Retinal pigment epithelial cell (primary cell): Measurements from ENCODE around the gene TMEM53.

ENCODE experiments used
- DNase-seq: peaks from one replicate; pipeline ENCODE4 v3.0.0-alpha.2; 2010; ENCODE audit warnings: low read depth
- H3K4me3 ChIP-seq: 2 replicates; pipeline ENCODE4 v1.5.1; 2011; ENCODE audit warnings: mild to moderate bottlenecking, low read length, control low read depth, moderate library complexity
- CTCF ChIP-seq: conservative IDR thresholded peaks from 2 replicates; pipeline ENCODE4 v1.5.1; 2011; ENCODE audit warnings: low read depth, low read length, control low read depth, inconsistent platforms

The TMEM53 gene

GRCh38 chr1:44617703-44618029, 56.6 kb downstream of the TMEM53 start:
- peak overlapping the region; percentile 38 for H3K4me3 ChIP-seq
- TF ChIP-seq CTCF, result no peak
- DNase-seq, result no peak

GRCh38 chr1:44616991-44617702, 57.1 kb downstream of the TMEM53 start:
- peak overlapping the region; percentile 38 for H3K4me3 ChIP-seq
- no peak for DNase-seq
- TF ChIP-seq CTCF, result no peak

GRCh38 chr1:44616284-44616990, 57.8 kb downstream of the TMEM53 start:
- no peak for TF ChIP-seq CTCF
- H3K4me3 ChIP-seq, result peak overlapping the region; percentile 38
- no peak for DNase-seq

- no peak overlapping the region for H3K4me3 ChIP-seq
- TF ChIP-seq CTCF, result no peak
- DNase-seq, result no peak
These were observed 60.3 kb downstream of the TMEM53 start for GRCh38 chr1:44613941-44614340.

- no peak for TF ChIP-seq CTCF
- H3K4me3 ChIP-seq, result no peak overlapping the region
- no peak for DNase-seq
These were observed 62.4 kb downstream of the TMEM53 start for GRCh38 chr1:44611866-44612265.

- DNase-seq, result no peak
- no peak overlapping the region for H3K4me3 ChIP-seq
- TF ChIP-seq CTCF, result no peak
These were observed 62.9 kb downstream of the TMEM53 start for GRCh38 chr1:44611419-44611818.
